Epidermal melanocyte (primary cell): ENCODE data around the gene ASS1.

ENCODE experiments used
- DNase-seq: peaks from one replicate; pipeline ENCODE4 v3.0.0; 2011; ENCODE audit warnings: low spot score; ENCODE audit not compliant: insufficient read length

Gene ASS1

GRCh38 chr9:130473009-130473408, 28.2 kb downstream of the ASS1 start:
- no peak for DNase-seq

- no peak for DNase-seq
These were observed 28.8 kb downstream of the ASS1 start for GRCh38 chr9:130473566-130473965.

- no peak for DNase-seq
These were observed 29.3 kb downstream of the ASS1 start for GRCh38 chr9:130474106-130474505.

- DNase-seq = no peak
These were observed 31.5 kb downstream of the ASS1 start for GRCh38 chr9:130476151-130476730.

- no peak for DNase-seq
These were observed 32.8 kb downstream of the ASS1 start for GRCh38 chr9:130477564-130477963.

GRCh38 chr9:130478152-130478551, 33.4 kb downstream of the ASS1 start:
- no peak for DNase-seq

GRCh38 chr9:130478736-130479575, 34.2 kb downstream of the ASS1 start:
- no peak for DNase-seq

GRCh38 chr9:130479587-130479986, 34.8 kb downstream of the ASS1 start:
- no peak for DNase-seq

- no peak for DNase-seq
These were observed 35.9 kb downstream of the ASS1 start for GRCh38 chr9:130480673-130481072.

- DNase-seq = no peak
These were observed 37.7 kb downstream of the ASS1 start for GRCh38 chr9:130482463-130482862.

GRCh38 chr9:130483371-130483971, 38.7 kb downstream of the ASS1 start:
- DNase-seq = no peak

- no peak for DNase-seq
These were observed 39.8 kb downstream of the ASS1 start for GRCh38 chr9:130484362-130485072.

GRCh38 chr9:130486103-130486502, 41.3 kb downstream of the ASS1 start:
- no peak for DNase-seq

GRCh38 chr9:130487500-130487899, 42.7 kb downstream of the ASS1 start:
- no peak for DNase-seq

GRCh38 chr9:130488621-130489330, 44.0 kb downstream of the ASS1 start:
- no peak for DNase-seq

- no peak for DNase-seq
These were observed 46.2 kb downstream of the ASS1 start for GRCh38 chr9:130490981-130491380.

- no peak for DNase-seq
These were observed 47.2 kb downstream of the ASS1 start for GRCh38 chr9:130491830-130492482.

- no peak for DNase-seq
These were observed 48.3 kb downstream of the ASS1 start for GRCh38 chr9:130493021-130493420.

- DNase-seq = no peak
These were observed 48.7 kb downstream of the ASS1 start for GRCh38 chr9:130493476-130493875.

GRCh38 chr9:130495067-130495466, 50.3 kb downstream of the ASS1 start:
- DNase-seq = no peak

- no peak for DNase-seq
These were observed 52.4 kb downstream of the ASS1 start for GRCh38 chr9:130497139-130497538.
